ENCODE measurements around the gene ZNRF3. TPM values are rescaled to one million over a fixed set of nuclear protein-coding genes. Genes with fewer than 3 reads are reported as not detected.

Gene ZNRF3
- total RNA-seq, 2 donors from 2014 or later = 7.8 to 8.6 TPM

DNA sequence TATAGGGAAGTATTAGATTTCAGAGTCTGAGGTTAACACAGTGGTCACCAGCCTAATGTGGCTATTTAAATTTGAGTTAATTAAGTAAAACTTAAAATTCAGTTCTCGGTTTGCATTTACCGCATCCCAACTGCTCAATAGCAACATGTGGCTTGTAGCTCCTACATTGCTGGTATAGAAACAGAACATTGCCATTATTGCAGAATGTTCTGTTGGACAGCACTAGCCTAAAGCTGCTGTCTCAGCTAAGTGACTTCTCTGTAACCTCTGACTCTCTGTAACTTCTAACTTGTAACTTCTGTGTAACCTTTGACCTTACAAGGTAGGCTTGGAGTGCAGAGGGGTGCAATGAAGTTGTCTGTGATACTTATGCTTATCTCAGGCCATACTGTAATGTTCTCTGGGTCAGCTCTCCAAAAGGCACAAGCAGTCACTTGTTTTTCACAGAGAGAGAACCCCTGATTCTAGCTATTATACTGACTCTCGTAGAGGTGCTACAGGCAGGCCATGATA lies 78.7 kb downstream of the ZNRF3 start:
- no peaks in the 10 kb centered on the region for H3K27me3 ChIP-seq
- H3K36me3 ChIP-seq (replicated peaks in 1 of 2; ENCODE audit: insufficient read depth in 1 of 2, low read depth in 2 of 2) = no peaks in the 10 kb centered on the region
- DNase-seq (no peak), ATAC-seq (no peak)
- peaks cover 6% of the 10 kb centered on the region for H3K4me1 ChIP-seq
- H3K4me3 ChIP-seq = no peak overlapping the region
- WGBS, 2 donors = 93 to 96% methylated on average over 2 to 3 of the region's 3 CpGs
- no peak overlapping the region for H3K27ac ChIP-seq
- intact Hi-C loops (cut with DNase I) = no loop called here
- TF ChIP-seq, protein P1, sequence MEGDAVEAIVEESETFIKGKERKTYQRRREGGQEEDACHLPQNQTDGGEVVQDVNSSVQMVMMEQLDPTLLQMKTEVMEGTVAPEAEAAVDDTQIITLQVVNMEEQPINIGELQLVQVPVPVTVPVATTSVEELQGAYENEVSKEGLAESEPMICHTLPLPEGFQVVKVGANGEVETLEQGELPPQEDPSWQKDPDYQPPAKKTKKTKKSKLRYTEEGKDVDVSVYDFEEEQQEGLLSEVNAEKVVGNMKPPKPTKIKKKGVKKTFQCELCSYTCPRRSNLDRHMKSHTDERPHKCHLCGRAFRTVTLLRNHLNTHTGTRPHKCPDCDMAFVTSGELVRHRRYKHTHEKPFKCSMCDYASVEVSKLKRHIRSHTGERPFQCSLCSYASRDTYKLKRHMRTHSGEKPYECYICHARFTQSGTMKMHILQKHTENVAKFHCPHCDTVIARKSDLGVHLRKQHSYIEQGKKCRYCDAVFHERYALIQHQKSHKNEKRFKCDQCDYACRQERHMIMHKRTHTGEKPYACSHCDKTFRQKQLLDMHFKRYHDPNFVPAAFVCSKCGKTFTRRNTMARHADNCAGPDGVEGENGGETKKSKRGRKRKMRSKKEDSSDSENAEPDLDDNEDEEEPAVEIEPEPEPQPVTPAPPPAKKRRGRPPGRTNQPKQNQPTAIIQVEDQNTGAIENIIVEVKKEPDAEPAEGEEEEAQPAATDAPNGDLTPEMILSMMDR (IDR thresholded peaks at IDR 0.05) = no peak
- no peak for TF ChIP-seq POLR2A (IDR thresholded peaks at IDR 0.05)
- no peaks in the 10 kb centered on the region for H3K9me3 ChIP-seq

DNA sequence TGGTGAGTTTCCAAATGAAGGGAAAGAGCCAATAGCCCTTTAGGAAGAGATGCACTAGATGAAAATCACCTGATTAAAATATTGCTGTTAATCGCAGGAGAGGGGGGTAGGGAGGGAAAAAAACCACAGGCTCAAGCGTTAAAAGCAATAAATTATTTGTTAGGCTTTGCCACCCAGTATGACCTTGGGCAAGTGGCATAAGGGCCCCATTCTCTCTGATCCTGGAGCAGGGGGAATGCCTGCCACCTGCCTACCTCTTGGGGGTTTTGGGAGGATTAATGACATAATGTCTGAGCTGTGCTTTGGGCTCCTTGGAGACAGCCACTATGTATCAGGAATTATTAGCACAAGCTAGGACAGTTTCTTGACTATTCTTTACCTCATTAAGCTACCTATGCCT lies 80.0 kb downstream of the ZNRF3 start:
- Histone ChIP-seq H3K9me3 (no peaks in the 10 kb centered on the region), H3K4me1 (peaks cover 6% of the 10 kb centered on the region), H3K27ac (no peak overlapping the region), H3K4me3 (no peak overlapping the region), H3K36me3 (replicated peaks in 1 of 2; ENCODE audit: insufficient read depth in 1 of 2, low read depth in 2 of 2) (no peaks in the 10 kb centered on the region), H3K27me3 (no peaks in the 10 kb centered on the region)
- intact Hi-C loops (cut with DNase I) = no loop called here
- ATAC-seq (no peak), DNase-seq (no peak)
- WGBS, 2 donors = 50 to 72% methylated on average over 2 of the region's 2 CpGs
- TF ChIP-seq, protein P1 (IDR thresholded peaks at IDR 0.05) = no peak
- TF ChIP-seq POLR2A (IDR thresholded peaks at IDR 0.05) = no peak

DNA sequence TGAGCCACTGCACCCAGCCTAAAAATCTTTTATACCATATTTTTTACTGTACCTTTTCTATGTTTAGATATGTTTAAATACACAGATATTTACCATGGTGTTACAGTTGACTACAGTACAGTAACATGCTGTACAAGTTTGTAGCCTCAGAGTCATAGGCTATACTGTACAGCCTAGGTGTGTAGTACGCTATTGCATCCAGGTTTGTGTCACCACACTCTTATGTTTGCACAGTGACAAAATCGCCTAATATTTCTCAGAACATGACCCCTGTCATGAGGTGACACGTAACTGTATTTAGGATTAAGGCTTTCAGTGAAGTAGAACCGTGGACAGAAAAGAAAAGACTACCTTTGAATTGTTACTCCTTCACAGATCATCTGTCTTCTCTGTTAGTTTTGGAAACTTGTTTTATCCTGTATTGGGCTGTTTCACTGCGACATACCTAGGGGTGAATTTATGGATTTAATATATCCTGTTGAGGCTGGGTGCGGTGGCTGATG lies 83.8 kb downstream of the ZNRF3 start:
- ATAC-seq (no peak), DNase-seq (no peak)
- WGBS, 2 donors = 77 to 86% methylated on average over 6 of the region's 6 CpGs
- Histone ChIP-seq H3K36me3 (replicated peaks in 1 of 2; ENCODE audit: insufficient read depth in 1 of 2, low read depth in 2 of 2) (no peaks in the 10 kb centered on the region), H3K4me3 (no peak overlapping the region), H3K4me1 (peaks cover 6% of the 10 kb centered on the region), H3K9me3 (no peaks in the 10 kb centered on the region), H3K27me3 (no peaks in the 10 kb centered on the region), H3K27ac (no peak overlapping the region)
- TF ChIP-seq, protein P1 (IDR thresholded peaks at IDR 0.05) = no peak
- TF ChIP-seq POLR2A (IDR thresholded peaks at IDR 0.05) = no peak
- intact Hi-C loops (cut with DNase I) = no loop called here

DNA sequence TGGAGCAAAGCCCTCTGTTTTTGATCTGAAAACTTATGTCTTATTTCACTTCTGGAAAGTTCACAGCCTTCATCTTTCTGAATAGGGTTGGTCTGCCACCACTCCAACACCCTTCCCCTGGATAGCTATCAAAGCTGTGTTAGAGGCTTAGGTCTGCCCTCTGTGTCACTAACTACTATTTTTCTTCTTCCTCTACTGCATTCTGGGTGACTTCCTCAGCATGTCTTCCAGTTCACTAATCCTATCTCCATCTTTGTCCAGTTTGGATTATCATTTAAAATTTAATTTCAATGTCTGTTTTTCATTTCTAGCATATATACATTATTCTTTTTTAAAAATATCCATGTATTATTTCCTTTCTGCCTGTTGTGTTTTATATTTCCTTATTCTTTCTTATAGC lies 84.6 kb downstream of the ZNRF3 start:
- intact Hi-C loops (cut with DNase I) = no loop called here

More for the DNA sequence above, 84.6 kb downstream of the ZNRF3 start:
- Histone ChIP-seq H3K4me1 (peaks cover 6% of the 10 kb centered on the region), H3K4me3 (no peak overlapping the region), H3K9me3 (no peaks in the 10 kb centered on the region), H3K36me3 (replicated peaks in 1 of 2; ENCODE audit: insufficient read depth in 1 of 2, low read depth in 2 of 2) (no peaks in the 10 kb centered on the region), H3K27ac (no peak overlapping the region), H3K27me3 (no peaks in the 10 kb centered on the region)
- ATAC-seq (no peak), DNase-seq (no peak)
- TF ChIP-seq POLR2A (IDR thresholded peaks at IDR 0.05) = no peak
- TF ChIP-seq, protein P1 (IDR thresholded peaks at IDR 0.05) = no peak

Data from body of pancreas (tissue), 4 donors.